Progenitor cell of endocrine pancreas (in vitro differentiated cells): ENCODE measurements around the gene LTBP2. TPM values are rescaled to one million over a fixed set of nuclear protein-coding genes. Genes with fewer than 3 reads are reported as not detected.

ENCODE experiments used
- DNase-seq: peaks from one replicate; pipeline ENCODE4 v3.0.0; 2021; ENCODE audit warnings: low spot score; ENCODE audit not compliant: unreplicated experiment
- H3K27ac Mint-ChIP-seq: 2 replicates; pipeline ENCODE4 v1.8.0; 2021; ENCODE audit warnings: mild to moderate bottlenecking, moderate library complexity, mixed read lengths
- H3K27me3 Mint-ChIP-seq: 2 replicates; pipeline ENCODE4 v1.8.0; 2021; ENCODE audit warnings: mixed read lengths
- H3K36me3 Mint-ChIP-seq: 2 replicates; pipeline ENCODE4 v1.8.0; 2022; ENCODE audit warnings: mixed read lengths; ENCODE audit not compliant: insufficient read depth
- H3K4me1 Mint-ChIP-seq: 2 replicates; pipeline ENCODE4 v1.8.0; 2021; ENCODE audit warnings: low read depth, mixed read lengths
- H3K4me3 Mint-ChIP-seq: 2 replicates; pipeline ENCODE4 v1.8.0; 2021; ENCODE audit warnings: low read depth, mild to moderate bottlenecking, moderate library complexity, mixed read lengths
- H3K9me3 Mint-ChIP-seq: 2 replicates; pipeline ENCODE4 v1.8.0; 2021; ENCODE audit warnings: low read depth, mixed read lengths
- total RNA-seq: library from RNA; stranded (reverse); gene quantifications from 2 replicates; pipeline ENCODE4 v1.2.1, GENCODE V29; 2021
- TF ChIP-seq, protein P1 (sequence below): fragments of 200-600 bp; sonication (generic); IDR thresholded peaks from one replicate; pipeline ENCODE4 v1.5.0; 2021; ENCODE audit warnings: antibody characterized with exemption, mild to moderate bottlenecking; ENCODE audit not compliant: unreplicated experiment

Gene LTBP2
- total RNA-seq, 1 donor from 2014 or later, result 0.79 TPM

DNA sequence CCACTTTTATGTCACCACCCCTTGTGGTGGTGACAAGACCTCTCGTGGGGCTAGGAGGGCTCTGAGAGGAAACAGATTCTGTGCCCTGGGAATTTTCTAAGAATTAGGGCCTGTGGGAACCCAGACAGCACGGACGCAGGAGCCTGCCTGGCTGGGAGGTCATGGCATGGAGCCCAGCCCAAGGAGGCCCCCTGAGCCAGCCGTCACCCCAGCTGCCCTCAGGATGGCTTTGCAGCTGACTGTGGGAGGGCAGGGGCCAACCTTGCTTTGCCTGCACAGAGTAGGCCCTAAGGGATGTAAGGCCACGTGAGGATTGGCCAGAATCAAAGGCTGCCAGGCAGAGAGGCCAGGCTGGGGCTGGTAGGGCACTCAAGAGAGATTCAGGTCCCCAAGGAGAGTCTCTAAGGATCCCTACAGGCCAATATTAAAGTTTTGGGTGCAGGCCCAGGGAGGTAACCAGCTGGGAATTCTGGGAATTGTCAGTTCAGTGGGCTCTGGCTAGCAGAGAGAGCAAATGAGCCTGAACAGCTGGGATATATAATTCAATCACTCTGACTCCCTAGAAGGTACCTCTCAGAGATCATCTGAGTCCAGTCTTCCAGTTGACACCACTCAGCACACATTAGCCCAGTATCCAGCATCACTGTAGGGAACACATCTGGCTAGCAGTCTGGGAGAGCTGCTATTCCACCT, 6.4 kb downstream of the LTBP2 start:
- Mint-ChIP-seq H3K9me3 (no peaks in the 10 kb centered on the region), H3K4me3 (no peak overlapping the region), H3K27me3 (peaks cover 30% of the 10 kb centered on the region), H3K27ac (no peak overlapping the region), H3K4me1 (peaks cover 7% of the 10 kb centered on the region), H3K36me3 (no peaks in the 10 kb centered on the region)
- TF ChIP-seq, protein P1, sequence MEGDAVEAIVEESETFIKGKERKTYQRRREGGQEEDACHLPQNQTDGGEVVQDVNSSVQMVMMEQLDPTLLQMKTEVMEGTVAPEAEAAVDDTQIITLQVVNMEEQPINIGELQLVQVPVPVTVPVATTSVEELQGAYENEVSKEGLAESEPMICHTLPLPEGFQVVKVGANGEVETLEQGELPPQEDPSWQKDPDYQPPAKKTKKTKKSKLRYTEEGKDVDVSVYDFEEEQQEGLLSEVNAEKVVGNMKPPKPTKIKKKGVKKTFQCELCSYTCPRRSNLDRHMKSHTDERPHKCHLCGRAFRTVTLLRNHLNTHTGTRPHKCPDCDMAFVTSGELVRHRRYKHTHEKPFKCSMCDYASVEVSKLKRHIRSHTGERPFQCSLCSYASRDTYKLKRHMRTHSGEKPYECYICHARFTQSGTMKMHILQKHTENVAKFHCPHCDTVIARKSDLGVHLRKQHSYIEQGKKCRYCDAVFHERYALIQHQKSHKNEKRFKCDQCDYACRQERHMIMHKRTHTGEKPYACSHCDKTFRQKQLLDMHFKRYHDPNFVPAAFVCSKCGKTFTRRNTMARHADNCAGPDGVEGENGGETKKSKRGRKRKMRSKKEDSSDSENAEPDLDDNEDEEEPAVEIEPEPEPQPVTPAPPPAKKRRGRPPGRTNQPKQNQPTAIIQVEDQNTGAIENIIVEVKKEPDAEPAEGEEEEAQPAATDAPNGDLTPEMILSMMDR, result no peak
- DNase-seq, result no peak

DNA sequence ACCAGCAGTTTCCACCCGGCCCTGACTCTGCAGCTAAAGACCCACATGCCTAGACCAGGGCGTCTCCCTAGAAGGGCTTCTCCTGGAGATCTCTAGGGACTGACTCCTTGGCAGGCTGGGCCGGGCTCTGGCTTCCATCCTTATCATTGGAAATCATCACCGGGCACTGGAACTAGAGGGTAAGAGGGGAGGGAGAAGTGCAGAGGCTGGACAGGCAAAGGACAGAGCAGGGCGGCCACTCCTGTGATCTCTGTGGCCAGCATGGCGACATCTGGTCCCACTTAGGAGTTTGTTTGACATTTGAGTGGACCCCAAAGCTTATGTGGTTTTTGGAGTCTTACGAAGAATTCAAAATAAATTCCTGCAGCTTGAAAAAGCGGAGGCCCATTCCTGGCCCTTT, 7.1 kb downstream of the LTBP2 start:
- Mint-ChIP-seq H3K36me3 (no peaks in the 10 kb centered on the region), H3K4me1 (peaks cover 7% of the 10 kb centered on the region), H3K27ac (no peak overlapping the region), H3K4me3 (no peak overlapping the region), H3K9me3 (no peaks in the 10 kb centered on the region), H3K27me3 (peaks cover 22% of the 10 kb centered on the region)
- no peak for DNase-seq
- TF ChIP-seq, protein P1, result no peak

DNA sequence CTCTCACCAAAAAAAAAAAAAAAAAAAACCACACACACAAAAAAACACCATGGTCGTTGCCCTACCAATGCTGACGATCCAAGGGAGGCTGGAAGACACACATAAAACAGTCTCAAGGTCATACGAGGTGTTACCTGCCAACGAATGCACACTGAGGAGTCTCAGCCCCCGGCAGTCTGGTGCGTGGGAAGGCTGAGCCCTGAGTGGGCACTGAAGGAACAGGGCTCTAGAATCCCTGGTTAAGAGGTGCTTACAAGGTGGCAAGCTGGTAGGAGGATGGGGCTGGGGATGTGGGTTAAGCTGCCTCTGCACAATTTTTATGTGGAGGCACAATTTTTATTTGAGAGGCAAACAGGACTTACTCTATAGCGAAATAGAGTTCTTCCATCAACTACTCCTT, 7.9 kb downstream of the LTBP2 start:
- Mint-ChIP-seq H3K4me3 (no peak overlapping the region), H3K4me1 (peaks cover 4% of the 10 kb centered on the region), H3K27me3 (peaks cover 18% of the 10 kb centered on the region), H3K9me3 (no peaks in the 10 kb centered on the region), H3K36me3 (no peaks in the 10 kb centered on the region), H3K27ac (no peak overlapping the region)
- TF ChIP-seq, protein P1, result no peak
- DNase-seq, result no peak

DNA sequence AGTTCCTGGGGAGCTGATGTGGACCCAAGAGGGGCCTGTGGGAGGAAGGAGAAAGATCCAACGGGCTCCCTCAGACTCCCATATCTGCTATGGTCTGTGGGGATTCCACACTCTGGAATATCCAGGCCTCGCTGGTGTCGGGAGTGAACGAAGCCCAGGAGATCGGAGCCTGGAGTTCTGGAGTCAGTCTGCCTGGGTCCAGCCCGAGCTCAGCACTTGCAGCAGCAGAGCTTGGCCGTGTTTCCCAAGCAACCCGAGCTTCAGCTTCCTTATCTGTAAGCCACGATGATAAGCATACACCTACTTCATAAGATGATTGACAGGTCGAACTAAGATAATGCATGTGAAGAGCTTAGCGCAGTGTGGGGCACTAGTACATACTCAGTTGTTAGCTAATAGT, 10.1 kb downstream of the LTBP2 start:
- TF ChIP-seq, protein P1, result no peak
- H3K36me3 Mint-ChIP-seq, result no peaks in the 10 kb centered on the region
- no peak overlapping the region for H3K27ac Mint-ChIP-seq
- no peak for DNase-seq
- H3K27me3 Mint-ChIP-seq, result peaks cover 17% of the 10 kb centered on the region
- no peaks in the 10 kb centered on the region for H3K9me3 Mint-ChIP-seq
- no peak overlapping the region for H3K4me3 Mint-ChIP-seq
- H3K4me1 Mint-ChIP-seq, result peaks cover 4% of the 10 kb centered on the region

DNA sequence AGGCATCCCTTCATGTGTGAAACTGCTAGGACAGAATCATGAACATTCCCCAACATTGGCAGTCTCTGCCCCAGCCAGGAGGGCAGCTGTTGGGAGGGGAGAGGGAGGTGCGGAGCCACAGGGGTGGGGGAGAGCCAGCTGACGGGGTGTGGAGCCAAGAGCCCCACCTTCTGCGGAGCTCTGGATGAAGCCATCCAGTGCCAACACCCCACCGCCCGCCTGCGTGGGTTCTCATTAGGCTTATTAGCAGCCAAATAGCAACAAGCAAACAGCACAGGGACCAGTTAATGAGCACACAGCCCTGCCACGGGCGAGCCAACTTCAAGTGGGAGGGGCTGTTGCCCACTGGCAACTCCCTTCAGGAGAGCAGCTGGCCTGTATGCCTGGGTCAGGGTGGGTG, 12.1 kb downstream of the LTBP2 start:
- TF ChIP-seq, protein P1, result no peak

More for the DNA sequence above, 12.1 kb downstream of the LTBP2 start:
- Mint-ChIP-seq H3K4me3 (no peak overlapping the region), H3K27ac (no peak overlapping the region), H3K27me3 (peaks cover 18% of the 10 kb centered on the region), H3K36me3 (no peaks in the 10 kb centered on the region), H3K9me3 (no peaks in the 10 kb centered on the region), H3K4me1 (peaks cover 4% of the 10 kb centered on the region)
- DNase-seq, result no peak
